Stimulated activated CD8-positive, alpha-beta memory T cell treated with anti-CD3 and anti-CD28 coated beads, Interleukin-12 subunit alpha, Interleukin-12 subunit beta, amount 100 ng/mL, for 24 hours (primary cell): ENCODE data around the gene HNF1B.
"Not testable (repeated sequence)": the region's sequence is repeated elsewhere in the genome, so short reads cannot be mapped to it uniquely, and the experiment has no call there.

ENCODE experiments used
- DNase-seq: peaks from one replicate; pipeline ENCODE4 v3.0.0-alpha.2; 2020; ENCODE audit errors: extremely low read depth

The HNF1B gene

DNA sequence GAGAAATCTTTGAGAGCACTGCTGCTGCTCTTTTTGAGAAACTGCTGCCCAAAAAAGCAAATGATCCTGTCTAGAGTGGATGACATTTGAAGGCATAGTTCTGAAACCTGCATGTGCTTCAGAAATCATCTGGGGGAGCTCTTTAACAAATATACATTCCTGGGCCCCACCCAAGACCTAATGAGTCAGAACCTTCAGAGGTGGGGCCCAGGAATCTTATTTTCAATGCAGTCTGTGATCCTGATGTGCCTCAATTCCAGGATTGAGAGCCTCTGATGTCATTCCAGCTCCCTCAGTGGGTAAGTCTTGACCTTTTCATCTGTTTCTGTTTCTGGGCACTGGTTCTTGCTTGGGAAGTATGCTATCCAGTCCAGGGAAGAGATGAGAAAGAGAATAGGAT, 42.3 kb downstream of the HNF1B start:
- no peak for DNase-seq

GRCh38 chr17:37701496-37701898, 43.4 kb downstream of the HNF1B start:
- no peak for DNase-seq

DNA sequence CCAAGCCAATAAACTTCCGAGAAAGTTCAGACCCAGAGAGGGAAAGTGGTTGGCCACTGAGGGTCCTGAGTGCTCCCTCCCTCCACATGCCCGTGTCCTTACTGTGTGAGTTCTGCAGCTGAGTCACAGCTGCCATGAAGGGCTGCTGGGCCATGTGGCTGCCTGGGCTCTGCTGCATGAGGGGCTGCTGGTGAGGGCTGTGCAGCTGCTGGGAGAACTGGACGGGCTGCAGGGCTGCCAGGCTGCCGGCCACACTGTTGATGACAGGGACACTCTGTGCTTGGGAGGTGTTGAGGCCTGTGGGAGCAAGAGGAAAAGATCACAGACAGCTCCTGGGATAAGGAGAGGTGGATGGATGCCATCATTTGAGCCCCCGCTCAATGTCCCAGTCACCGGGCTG, 44.0 kb downstream of the HNF1B start:
- no peak for DNase-seq

DNA sequence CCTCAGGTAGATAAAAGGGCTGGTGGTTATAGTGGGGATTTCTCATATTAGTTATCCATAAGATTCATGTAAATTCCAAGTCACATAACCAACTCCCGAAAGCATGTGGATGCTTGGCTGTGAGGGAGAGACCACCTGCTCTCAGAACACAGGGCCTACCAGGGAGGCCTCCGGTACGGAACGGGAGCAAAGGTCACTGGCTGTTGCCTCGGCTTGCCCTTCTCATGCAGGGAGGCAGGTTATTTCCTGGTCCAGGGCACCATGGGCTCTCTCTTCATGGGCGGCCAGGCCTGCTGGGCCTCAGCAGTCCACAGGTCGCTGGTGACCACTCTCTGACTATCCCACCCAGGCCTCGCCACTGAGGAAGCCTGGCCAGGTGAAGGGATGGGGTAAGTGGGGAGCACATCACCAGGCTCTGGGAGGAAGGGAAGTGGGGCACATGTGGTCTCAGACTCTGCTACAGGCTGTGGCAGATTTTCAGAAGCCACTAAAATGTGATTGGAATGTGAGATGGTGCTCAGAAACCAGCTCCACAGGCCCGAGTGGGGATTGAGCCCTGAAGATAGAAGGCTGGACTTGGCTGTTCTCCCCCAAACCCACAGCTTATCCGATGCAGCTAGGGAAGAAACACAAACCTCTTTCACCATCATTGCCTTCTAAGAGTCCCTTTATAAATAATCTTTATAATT, 45.4 kb downstream of the HNF1B start:
- no peak for DNase-seq

DNA sequence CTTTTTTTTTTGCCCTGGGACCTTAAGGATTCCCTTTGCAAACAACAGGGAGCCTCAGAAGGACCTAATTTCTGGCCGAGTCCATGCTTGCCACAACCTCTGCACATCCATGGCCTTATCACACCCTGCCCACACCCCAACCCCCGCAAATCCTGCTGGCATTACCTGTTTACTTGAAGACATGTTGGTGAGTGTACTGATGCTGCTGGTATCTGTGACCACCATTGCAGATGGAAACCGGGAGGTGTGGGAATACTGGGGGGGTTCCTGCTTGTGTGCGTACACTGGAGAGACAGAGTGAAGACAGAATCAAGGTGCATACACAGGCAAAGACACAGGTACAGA, 46.0 kb downstream of the HNF1B start:
- DNase-seq, result no peak

DNA sequence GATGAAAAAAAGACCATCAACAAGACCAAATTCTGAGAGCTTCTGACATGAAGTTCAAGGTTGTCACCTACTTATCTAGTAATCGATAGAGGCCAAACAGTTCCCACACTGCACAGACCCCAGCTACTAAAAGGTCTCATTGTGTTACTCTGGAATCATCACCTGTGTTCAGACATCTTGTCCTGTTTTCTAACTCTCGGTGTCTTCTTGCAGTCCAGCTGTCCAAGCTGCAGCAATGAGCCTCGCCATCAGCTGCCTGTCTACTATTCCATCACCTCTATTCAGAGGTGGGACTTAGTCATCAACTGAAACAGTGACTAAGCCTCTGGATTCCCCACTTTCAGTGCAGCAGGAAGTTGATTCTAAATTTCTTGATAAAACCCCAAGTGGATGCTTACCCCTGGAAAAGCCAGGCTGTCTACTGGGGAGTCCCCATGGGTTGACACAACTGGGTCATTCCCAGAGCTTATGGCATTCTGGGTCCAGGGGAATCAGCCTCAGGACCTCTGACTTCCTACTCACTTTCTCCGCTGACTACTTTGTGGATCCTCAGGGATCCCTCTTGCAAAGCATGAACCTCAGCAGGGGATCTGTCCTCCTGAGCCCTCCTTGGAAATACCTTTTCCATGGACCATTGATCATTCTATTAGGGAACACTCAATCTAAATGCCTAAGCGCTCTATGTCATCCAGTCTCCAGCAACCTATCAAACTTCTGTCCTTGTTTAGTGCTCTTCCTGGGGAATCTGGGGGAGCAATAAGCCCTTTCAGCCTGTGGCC, 46.5 kb downstream of the HNF1B start:
- no peak for DNase-seq

DNA sequence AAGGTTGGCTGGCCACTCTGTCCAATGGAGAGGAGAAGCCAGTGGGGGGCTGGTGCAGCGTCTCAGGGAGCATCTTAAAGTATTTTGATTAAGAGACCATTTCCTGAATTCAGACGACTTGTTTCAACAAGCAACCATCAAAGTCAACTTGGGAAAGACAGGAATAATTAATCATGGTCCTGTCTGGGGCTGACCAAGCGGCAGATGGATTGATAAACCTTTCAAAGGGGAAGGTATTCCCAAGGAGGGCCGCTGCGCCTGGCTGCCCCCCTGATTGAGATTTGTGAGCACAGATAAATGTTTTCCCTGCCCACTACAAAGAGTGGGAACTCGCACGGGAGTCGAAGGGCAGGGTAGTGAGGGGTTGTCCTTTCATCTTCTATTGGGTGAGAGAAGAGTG, 47.5 kb downstream of the HNF1B start:
- DNase-seq, result no peak

- DNase-seq, result no peak
Observed at GRCh38 chr17:37696366-37696765, 48.5 kb downstream of the HNF1B start.

- DNase-seq, result no peak
Observed at GRCh38 chr17:37695726-37696125, 49.1 kb downstream of the HNF1B start.

DNA sequence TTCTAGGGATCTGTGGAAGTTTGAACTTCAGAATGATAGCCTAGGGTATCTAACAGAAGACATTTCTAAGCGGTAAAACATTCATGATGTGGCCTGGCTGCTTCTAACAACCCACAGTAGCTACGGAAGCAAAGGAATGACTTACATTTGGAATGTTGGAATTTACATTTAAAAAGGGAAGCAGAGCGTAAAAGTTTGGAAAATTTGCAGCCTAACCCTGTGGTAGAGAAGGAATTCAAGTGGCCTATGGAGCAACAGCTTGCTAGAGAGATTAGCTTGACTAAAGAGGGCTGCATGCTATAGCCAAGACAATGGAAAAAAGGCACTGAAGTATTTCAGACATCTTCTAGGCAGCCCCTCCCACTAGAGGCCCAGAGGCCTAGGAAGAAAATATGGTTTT, 50.1 kb downstream of the HNF1B start:
- no peak for DNase-seq

- no peak for DNase-seq
Observed at GRCh38 chr17:37693328-37693727, 51.5 kb downstream of the HNF1B start.

DNA sequence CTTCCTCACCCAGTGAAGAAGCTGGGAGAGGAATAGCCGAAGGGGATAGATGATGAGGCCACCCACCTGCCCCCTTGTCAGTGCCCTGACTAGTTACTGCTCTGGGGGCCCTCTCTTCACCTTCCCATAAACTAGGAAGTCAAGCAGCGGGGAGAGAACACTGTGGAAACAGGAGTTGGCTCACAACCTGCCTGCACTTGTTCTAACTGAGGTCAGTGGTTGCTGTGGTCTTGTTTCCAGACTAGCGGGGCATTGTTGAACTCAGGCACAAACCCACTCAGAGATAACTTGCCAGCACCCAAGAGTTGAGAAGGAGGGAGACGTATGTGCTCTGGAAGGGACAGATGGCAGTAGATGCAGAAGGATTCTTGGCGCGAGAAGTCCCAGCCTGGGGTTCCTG, 53.1 kb downstream of the HNF1B start:
- DNase-seq, result no peak

DNA sequence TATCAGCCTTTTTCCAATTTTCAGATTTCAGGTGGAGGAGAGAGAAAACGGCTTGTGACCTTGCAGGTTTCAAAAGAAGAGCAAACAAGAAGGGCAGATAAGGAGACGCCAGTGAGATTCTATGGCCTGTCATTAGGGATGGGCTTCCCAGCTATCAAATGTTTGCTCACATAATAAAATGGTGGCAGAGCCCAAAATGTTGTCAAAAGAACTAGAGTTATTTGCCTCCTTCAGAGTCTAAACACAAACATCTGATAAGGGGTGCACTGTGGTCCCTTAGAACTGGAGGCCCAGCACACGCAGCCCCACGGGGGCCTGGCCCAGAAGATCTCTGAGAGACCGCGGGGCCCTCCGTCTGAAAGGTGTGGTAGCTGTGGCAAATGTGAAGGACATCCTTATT, 55.5 kb downstream of the HNF1B start:
- no peak for DNase-seq

DNA sequence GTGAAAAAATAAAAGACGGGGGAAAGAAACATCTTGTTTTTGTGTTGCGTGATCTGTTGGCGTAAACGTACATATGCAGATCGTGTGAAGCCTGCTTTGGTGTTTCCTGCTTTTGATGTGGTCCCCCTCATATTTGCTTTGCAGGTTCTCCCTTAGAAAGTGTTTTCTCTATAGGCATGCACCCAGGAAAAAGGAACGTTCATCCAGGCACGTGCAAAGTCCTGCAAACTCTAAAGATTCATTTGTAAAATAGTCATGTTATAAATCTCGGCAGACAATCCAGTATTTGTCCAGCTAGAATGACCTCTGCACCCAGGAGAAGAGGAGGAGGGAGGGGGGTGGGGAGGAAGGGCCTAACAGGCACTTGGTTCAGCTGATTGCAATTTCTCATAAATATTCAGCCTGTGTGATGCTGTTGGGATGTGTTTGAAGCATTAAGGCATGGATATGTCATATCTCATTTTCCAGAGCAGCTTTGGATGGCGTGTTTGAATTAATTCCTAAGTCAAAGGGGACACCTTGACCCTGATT, 61.3 kb downstream of the HNF1B start:
- DNase-seq, result no peak

DNA sequence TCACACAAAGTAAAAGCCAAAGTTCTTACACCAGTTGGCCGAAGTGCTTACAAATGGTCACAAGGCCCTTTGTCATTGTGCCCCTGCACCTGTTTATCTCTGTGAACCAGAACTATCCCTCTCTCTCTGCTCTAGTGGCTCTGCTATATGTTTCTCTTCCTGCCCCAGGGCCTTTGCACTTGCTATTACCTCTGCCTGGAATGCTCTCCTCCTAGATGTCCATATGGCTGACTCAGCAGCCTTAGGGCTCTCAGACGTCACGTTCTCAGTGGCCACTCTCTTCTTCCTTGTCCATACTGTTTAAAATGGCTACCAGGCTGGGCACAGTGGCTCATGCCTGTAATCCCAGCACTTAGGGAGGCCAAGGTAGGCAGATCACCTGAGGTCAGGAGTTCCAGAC, 62.9 kb downstream of the HNF1B start:
- no peak for DNase-seq

- not testable (repeated sequence) for DNase-seq
Observed at GRCh38 chr17:37679995-37680394, 64.9 kb downstream of the HNF1B start.

DNA sequence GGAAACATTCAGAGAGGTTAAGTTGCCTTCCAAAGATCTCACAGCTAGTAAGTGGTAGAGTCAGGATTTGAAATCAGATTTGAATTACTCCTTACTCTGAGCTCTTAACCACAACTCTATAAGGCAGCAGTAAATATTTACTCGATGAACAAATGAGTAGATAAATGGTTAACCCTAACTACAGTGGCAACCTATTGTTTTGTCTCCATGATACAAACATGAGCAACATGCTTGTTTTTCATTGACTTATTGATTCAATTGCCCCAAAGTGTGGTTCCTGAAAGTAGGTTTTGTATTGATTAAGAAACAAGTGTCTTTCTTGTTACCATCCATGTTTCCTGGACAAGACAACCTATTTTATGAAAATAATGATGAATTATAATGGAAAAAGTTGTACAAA, 66.8 kb downstream of the HNF1B start:
- no peak for DNase-seq

DNA sequence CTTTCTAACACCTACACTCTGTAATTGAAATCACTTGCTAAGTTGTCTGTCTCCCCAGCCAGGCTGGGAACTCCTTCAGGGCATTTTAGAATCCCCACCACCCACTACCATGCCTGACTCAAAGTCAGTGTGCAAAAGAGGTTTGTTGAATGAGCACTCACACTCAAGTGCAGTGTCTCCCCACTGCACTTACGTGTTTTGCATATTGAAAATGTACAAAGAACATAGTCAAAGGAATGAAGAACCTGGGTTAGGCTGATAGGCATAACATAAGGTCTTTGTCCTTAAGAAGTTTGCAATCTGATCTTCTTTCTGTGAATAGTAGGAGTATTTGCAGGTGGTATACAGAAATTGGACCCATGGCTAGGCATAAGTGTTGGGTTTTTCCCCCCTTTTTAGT, 67.8 kb downstream of the HNF1B start:
- no peak for DNase-seq

DNA sequence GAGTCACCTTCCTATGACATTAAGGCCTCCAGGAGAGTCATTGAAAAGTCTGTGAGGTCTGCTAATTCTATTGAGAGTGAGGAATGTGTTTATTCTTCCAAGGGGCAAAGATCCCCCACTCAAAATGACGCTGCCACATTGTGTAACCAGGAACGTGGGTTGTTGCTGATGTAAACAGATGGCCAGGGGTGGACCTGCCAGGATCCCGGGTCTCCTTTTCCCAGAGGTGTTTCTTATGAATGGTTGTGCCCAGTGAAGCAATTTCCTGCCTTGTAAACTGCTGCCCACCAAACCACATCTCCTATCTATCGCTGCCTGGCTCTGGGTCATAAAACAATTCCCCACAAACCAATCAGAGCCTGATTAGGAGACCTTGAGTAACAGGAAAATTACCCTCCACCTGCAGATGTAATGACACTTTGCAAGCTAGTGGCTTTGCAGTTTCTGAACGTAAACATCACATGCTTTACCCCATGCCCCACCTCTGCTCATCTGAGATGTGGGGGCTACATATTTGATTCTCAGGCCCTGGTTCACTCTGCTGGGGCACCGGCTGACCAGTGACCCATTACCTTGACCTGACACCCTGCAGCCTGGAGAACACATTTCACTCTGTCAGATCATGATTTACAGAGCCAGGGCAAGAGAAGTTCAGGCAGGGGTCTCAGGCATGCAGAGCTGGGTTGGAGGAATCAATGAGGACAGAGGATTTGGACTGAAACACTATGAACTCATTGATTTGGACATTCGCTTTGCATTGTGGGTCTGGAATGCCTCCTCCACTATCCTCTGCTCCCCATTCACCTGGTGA, 68.5 kb downstream of the HNF1B start:
- no peak for DNase-seq

GRCh38 chr17:37674511-37674910, 70.3 kb downstream of the HNF1B start:
- DNase-seq, result no peak

DNA sequence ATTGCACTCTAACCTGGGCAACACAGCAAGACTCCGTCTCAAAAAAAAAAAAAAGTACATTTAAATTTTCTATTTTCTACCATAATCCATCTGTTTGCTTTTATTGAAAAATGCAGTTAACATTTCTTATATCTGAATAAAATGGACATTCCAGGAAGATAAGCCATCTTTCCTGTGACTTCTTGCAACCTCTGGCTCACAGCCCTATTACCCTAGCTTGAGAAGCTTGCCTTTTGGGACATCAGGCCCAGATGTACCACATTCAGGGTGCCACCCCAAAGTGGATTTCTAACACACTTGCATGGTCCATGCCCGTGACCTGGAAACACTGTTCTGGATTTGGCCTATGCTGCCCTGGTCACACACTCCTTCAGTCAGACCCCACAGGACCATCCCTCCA, 71.5 kb downstream of the HNF1B start:
- DNase-seq, result no peak

GRCh38 chr17:37672548-37673078, 72.2 kb downstream of the HNF1B start:
- no peak for DNase-seq
